ENCODE results near the gene GNB2. TPM values are rescaled to one million over a fixed set of nuclear protein-coding genes. Genes with fewer than 3 reads are reported as not detected.
"Not testable (repeated sequence)": the region's sequence is repeated elsewhere in the genome, so short reads cannot be mapped to it uniquely, and the experiment has no call there.

GNB2 gene
- total RNA-seq, 2 donors from 2014 or later: 176 to 255 TPM

DNA sequence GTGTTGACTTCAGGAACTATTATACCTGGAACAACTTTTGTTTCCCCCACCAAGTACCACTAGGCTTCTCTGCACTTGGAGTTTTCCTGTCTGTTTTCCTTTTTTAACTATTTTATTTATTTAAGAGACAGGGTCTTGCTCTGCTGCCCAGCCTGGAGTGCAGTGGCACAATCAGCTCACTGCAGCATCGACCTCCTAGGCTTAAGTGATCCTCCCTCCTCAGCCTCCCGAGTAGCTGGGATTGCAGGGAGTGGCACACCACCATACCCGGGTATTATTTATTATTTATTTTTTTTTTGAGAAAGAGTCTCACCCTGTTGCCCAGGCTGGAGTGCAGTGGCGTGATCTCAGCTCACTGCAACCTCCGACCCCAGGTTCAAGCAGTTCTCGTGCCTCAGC lies 22.6 kb downstream of the GNB2 start:
- TF ChIP-seq, protein P1, sequence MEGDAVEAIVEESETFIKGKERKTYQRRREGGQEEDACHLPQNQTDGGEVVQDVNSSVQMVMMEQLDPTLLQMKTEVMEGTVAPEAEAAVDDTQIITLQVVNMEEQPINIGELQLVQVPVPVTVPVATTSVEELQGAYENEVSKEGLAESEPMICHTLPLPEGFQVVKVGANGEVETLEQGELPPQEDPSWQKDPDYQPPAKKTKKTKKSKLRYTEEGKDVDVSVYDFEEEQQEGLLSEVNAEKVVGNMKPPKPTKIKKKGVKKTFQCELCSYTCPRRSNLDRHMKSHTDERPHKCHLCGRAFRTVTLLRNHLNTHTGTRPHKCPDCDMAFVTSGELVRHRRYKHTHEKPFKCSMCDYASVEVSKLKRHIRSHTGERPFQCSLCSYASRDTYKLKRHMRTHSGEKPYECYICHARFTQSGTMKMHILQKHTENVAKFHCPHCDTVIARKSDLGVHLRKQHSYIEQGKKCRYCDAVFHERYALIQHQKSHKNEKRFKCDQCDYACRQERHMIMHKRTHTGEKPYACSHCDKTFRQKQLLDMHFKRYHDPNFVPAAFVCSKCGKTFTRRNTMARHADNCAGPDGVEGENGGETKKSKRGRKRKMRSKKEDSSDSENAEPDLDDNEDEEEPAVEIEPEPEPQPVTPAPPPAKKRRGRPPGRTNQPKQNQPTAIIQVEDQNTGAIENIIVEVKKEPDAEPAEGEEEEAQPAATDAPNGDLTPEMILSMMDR (IDR thresholded peaks at IDR 0.05): no peak
- ATAC-seq (ENCODE audit: insufficient number of reproducible peaks, low FRiP score, low read depth) (no peak), DNase-seq (ENCODE audit: low spot score) (no peak)

DNA sequence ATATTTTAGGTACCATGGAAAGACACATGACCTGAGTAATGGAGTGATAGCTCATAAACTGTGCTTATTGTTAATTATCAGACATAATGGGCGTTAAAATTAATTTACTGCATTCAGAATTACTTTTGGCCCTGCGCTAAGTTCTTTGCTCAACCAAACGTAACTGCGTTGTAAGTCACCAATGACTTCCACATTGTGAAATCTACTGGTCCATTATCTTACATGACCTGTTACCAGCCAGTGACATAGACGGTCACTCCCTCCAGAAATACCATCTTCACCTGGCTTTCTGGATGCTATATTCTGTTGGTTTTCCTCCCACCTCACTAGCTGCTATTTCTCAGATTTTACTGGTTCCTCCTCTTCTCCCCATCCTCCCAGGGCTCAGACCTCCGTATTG lies 25.5 kb downstream of the GNB2 start:
- DNase-seq (ENCODE audit: low spot score) (no peak), ATAC-seq (ENCODE audit: insufficient number of reproducible peaks, low FRiP score, low read depth) (no peak)
- TF ChIP-seq, protein P1 (IDR thresholded peaks at IDR 0.05): no peak

More for the DNA sequence above, 22.6 kb downstream of the GNB2 start:
- no peaks in the 10 kb centered on the region for H3K36me3 ChIP-seq
- no peaks in the 10 kb centered on the region for H3K27me3 ChIP-seq (replicated peaks; ENCODE audit: insufficient read depth)
- peaks cover 22 to 29% of the 10 kb centered on the region in 2 donors for H3K4me1 ChIP-seq (ENCODE audit: control insufficient read depth in 1 of 2, low read depth in 2 of 2)
- H3K4me3 ChIP-seq: no peak overlapping the region
- H3K27ac ChIP-seq: no peak overlapping the region
- no peaks in the 10 kb centered on the region for H3K9me3 ChIP-seq

DNA sequence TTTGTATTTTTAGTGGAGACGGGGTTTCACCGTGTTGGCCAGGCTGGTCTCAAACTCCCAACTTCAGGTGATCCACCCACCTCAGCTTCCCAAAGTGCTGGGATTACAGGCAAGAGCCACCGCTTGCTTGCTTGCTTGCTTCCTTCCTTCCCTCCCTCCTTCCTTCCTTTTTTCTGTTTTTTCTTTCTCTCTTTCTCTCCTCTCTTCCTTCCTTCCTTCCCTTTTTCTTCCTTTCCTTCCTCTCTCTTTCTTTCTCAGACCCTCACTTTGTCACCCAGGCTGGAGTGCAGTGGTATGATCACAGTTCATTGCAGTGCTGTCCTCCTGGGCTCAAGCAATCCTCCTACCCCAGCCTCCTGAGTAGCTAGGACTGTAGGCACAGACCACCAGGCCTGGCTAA lies 27.5 kb downstream of the GNB2 start:
- H3K27me3 ChIP-seq (replicated peaks; ENCODE audit: insufficient read depth); H3K36me3 ChIP-seq; H3K4me3 ChIP-seq; H3K9me3 ChIP-seq; ATAC-seq (ENCODE audit: insufficient number of reproducible peaks, low FRiP score, low read depth); DNase-seq (ENCODE audit: low spot score); H3K27ac ChIP-seq; H3K4me1 ChIP-seq (ENCODE audit: control insufficient read depth in 1 of 2, low read depth in 2 of 2): not testable (repeated sequence)

More for the DNA sequence above, 25.5 kb downstream of the GNB2 start:
- Histone ChIP-seq H3K27me3 (replicated peaks; ENCODE audit: insufficient read depth) (no peaks in the 10 kb centered on the region), H3K27ac (no peak overlapping the region), H3K4me3 (no peak overlapping the region), H3K4me1 (ENCODE audit: control insufficient read depth in 1 of 2, low read depth in 2 of 2) (peaks cover 4 to 6% of the 10 kb centered on the region in 2 donors), H3K9me3 (no peaks in the 10 kb centered on the region), H3K36me3 (no peaks in the 10 kb centered on the region)

DNA sequence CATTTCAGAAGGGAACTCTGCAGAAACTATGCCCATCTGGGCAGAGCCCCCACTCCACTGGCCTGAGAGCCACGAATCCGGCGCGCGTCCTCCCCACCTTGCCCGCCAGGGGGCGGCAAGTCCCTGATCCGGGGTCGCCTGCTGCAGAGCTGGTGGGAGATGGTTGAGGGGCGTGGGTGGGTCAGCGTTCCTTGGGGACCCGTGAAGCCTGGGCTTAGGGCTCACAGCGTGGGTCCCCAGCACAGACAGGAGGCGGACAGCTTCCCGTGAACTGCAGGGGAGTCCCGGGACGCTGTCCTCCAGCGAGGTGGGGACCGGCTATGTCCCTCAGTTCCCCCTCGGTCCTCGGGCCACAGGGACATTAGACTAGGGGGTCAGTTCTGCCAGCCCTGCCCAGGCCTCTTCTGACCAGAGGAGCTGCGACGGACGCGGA lies 31.8 kb downstream of the GNB2 start:
- H3K9me3 ChIP-seq: no peaks in the 10 kb centered on the region
- peaks cover 13 to 20% of the 10 kb centered on the region in 2 donors for H3K4me1 ChIP-seq (ENCODE audit: control insufficient read depth in 1 of 2, low read depth in 2 of 2)
- TF ChIP-seq, protein P1 (IDR thresholded peaks at IDR 0.05): peak; percentile 92
- H3K27ac ChIP-seq: peak overlapping the region; percentile 85 to 93
- no peaks in the 10 kb centered on the region for H3K27me3 ChIP-seq (replicated peaks; ENCODE audit: insufficient read depth)
- ATAC-seq (ENCODE audit: insufficient number of reproducible peaks, low FRiP score, low read depth): peak; percentile 46
- H3K36me3 ChIP-seq: peaks cover 4% of the 10 kb centered on the region
- H3K4me3 ChIP-seq: peak overlapping the region; percentile 97
- DNase-seq (ENCODE audit: low spot score): no peak

DNA sequence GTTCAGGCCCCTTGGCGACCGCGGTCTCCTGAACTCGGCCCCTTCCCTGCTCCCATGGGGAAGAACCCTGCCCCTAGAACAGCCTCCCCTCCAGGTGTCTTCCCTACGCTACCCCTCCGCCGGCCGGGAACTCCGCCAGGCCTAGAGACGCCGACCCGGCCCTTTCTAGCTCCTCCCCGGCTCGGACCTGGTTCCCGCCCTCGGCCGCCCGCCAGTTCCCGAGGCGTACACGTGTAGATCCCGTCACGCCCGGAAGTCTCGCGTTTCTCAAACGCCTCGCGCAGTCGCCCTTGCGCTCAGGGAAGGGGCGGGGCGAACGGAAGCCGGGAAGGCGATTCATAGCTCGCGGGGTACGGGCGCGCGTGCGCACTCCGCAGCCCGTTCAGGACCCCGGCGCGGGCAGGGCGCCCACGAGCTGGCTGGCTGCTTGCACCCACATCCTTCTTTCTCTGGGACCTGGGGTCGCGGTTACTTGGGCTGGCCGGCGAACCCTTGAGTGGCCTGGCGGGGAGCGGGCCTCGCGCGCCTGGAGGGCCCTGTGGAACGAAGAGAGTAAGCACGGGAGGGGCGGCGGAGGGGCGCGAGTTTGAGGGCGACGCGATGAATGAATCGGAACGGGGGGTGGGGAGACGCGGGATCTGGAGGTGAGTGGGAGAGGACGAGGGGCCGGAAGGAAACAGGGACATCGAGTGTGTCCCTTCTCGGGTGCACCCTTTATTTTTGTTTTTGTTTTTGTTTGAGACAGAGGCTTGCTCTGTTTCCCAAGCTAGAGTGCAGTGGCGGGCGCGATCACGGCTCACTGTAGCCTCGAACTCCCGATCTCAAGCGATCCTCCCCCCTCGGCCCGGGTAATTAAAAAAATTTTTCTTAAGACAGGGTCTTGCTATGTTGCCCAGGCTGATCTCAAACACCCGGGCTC lies 32.5 kb downstream of the GNB2 start, which contains the start of gene POP7:
POP7 (plus strand) TSS at position 369 of the 919 bp plus-strand sequence. CDS start 710 bp downstream, outside the sequence.
- ATAC-seq (ENCODE audit: insufficient number of reproducible peaks, low FRiP score, low read depth) (peak; percentile 98), DNase-seq (ENCODE audit: low spot score) (peak; percentile 93)
- H3K9me3 ChIP-seq: no peaks in the 10 kb centered on the region
- H3K27ac ChIP-seq: peak within 1 kb of the TSS; percentile 85 to 93
- H3K36me3 ChIP-seq: peaks cover 4% of the 10 kb centered on the region
- H3K4me1 ChIP-seq (ENCODE audit: control insufficient read depth in 1 of 2, low read depth in 2 of 2): peaks cover 13 to 21% of the 10 kb centered on the region in 2 donors
- no peaks in the 10 kb centered on the region for H3K27me3 ChIP-seq (replicated peaks; ENCODE audit: insufficient read depth)
- TF ChIP-seq, protein P1 (IDR thresholded peaks at IDR 0.05): no peak
- H3K4me3 ChIP-seq: peak within 1 kb of the TSS; percentile 97
